ENCODE results near the gene TACR1. TPM values are rescaled to one million over a fixed set of nuclear protein-coding genes. Genes with fewer than 3 reads are reported as not detected.
A peak's percentile ranks its signal among the peaks of the same experiment; 100 is the strongest.

The TACR1 gene
- total RNA-seq, 6 donors from 2014 or later = 0.46 to 4.2 (median 1.5) TPM; not detected in 1

- DNase-seq = no peak
- TF ChIP-seq CTCF (IDR thresholded peaks at IDR 0.05) (no peak), POLR2A (IDR thresholded peaks at IDR 0.05) (no peak), EP300 (IDR thresholded peaks at IDR 0.05) (no peak), POLR2AphosphoS5 (IDR thresholded peaks at IDR 0.05) (no peak)
- no peak overlapping the region for H3K4me3 ChIP-seq
- no peak overlapping the region for H3K27ac ChIP-seq
- H3K27me3 ChIP-seq = no peaks in the 10 kb centered on the region
- H3K36me3 ChIP-seq = no peaks in the 10 kb centered on the region
- H3K4me1 ChIP-seq = peaks cover 0 to 8% (median 2%) of the 10 kb centered on the region in 4 donors
- WGBS, 2 donors = 96% methylated on average over 1 of the region's 1 CpG; no CpG with 5 or more reads in 1 of the 2 donors
- no peak for ATAC-seq (ENCODE audit: low FRiP score in 2 of 2)
- H3K9me3 ChIP-seq = no peaks in the 10 kb centered on the region
Observed at GRCh38 chr2:75138528-75138927, 60.8 kb downstream of the TACR1 start.

- peaks cover 0 to 8% (median 2%) of the 10 kb centered on the region in 4 donors for H3K4me1 ChIP-seq
Observed at GRCh38 chr2:75135776-75136400, 63.4 kb downstream of the TACR1 start.

GRCh38 chr2:75134860-75135259 lies 64.5 kb downstream of the TACR1 start:
- DNase-seq (no peak), ATAC-seq (ENCODE audit: low FRiP score in 2 of 2) (no peak)
- no peak for TF ChIP-seq CTCF (IDR thresholded peaks at IDR 0.05)
- TF ChIP-seq POLR2A (IDR thresholded peaks at IDR 0.05) = no peak
- TF ChIP-seq EP300 (IDR thresholded peaks at IDR 0.05) = no peak
- TF ChIP-seq POLR2AphosphoS5 (IDR thresholded peaks at IDR 0.05) = no peak
- 44 to 58% methylated on average over 1 of the region's 1 CpG for whole genome bisulfite sequencing, 2 donors
- no peak overlapping the region for H3K4me3 ChIP-seq
- H3K4me1 ChIP-seq = peaks cover 0 to 6% (median 2%) of the 10 kb centered on the region in 4 donors
- H3K36me3 ChIP-seq = no peaks in the 10 kb centered on the region
- H3K9me3 ChIP-seq = no peaks in the 10 kb centered on the region
- H3K27me3 ChIP-seq = no peaks in the 10 kb centered on the region
- H3K27ac ChIP-seq = no peak overlapping the region

More at GRCh38 chr2:75135776-75136400, 63.4 kb downstream of the TACR1 start:
- DNase-seq (no peak), ATAC-seq (ENCODE audit: low FRiP score in 2 of 2) (no peak)
- Histone ChIP-seq H3K36me3 (no peaks in the 10 kb centered on the region), H3K27ac (no peak overlapping the region), H3K9me3 (no peaks in the 10 kb centered on the region), H3K27me3 (no peaks in the 10 kb centered on the region), H3K4me3 (no peak overlapping the region)
- WGBS, 2 donors = 54 to 73% methylated on average over 8 of the region's 8 CpGs
- no peak for TF ChIP-seq EP300 (IDR thresholded peaks at IDR 0.05)
- TF ChIP-seq POLR2A (IDR thresholded peaks at IDR 0.05) = no peak
- no peak for TF ChIP-seq CTCF (IDR thresholded peaks at IDR 0.05)
- TF ChIP-seq POLR2AphosphoS5 (IDR thresholded peaks at IDR 0.05) = no peak

GRCh38 chr2:75133621-75134570 lies 65.4 kb downstream of the TACR1 start:
- Histone ChIP-seq H3K9me3 (no peaks in the 10 kb centered on the region), H3K4me1 (peaks cover 0 to 5% (median 0%) of the 10 kb centered on the region in 4 donors), H3K27me3 (no peaks in the 10 kb centered on the region), H3K27ac (no peak overlapping the region), H3K36me3 (no peaks in the 10 kb centered on the region), H3K4me3 (no peak overlapping the region)
- DNase-seq (no peak), ATAC-seq (ENCODE audit: low FRiP score in 2 of 2) (no peak)
- TF ChIP-seq POLR2A (IDR thresholded peaks at IDR 0.05) = no peak
- WGBS, 2 donors = 76 to 78% methylated on average over 9 of the region's 9 CpGs

- WGBS, 2 donors = 42 to 56% methylated on average over 1 of the region's 1 CpG
- TF ChIP-seq POLR2AphosphoS5 (IDR thresholded peaks at IDR 0.05) = no peak
- no peaks in the 10 kb centered on the region for H3K9me3 ChIP-seq
- no peaks in the 10 kb centered on the region for H3K36me3 ChIP-seq
- DNase-seq = peak in 1 of 2 donors; percentile 36
- no peak overlapping the region for H3K4me3 ChIP-seq
- ATAC-seq (ENCODE audit: low FRiP score in 2 of 2) = no peak
- H3K27me3 ChIP-seq = no peaks in the 10 kb centered on the region
- no peak overlapping the region for H3K27ac ChIP-seq
- H3K4me1 ChIP-seq = no peaks in the 10 kb centered on the region
Observed at GRCh38 chr2:75130171-75130570, 69.1 kb downstream of the TACR1 start.
